Measurements from ENCODE around the gene C1orf174. TPM values are rescaled to one million over a fixed set of nuclear protein-coding genes. Genes with fewer than 3 reads are reported as not detected.

The C1orf174 gene
- total RNA-seq, 1 experiment from 2014 or later, result 22.1 TPM

GRCh38 chr1:3908886-3909517 lies 8.9 kb upstream of the C1orf174 start:
- H3K4me2 ChIP-seq, result no peak overlapping the region
- no peaks in the 10 kb centered on the region for H3K36me3 ChIP-seq (ENCODE audit: low read depth)
- H3K27ac ChIP-seq, result no peak overlapping the region
- H3K79me2 ChIP-seq (ENCODE audit: low read depth), result no peaks in the 10 kb centered on the region
- H3K9me3 ChIP-seq (ENCODE audit: insufficient read depth, low read depth), result no peaks in the 10 kb centered on the region
- no peaks in the 10 kb centered on the region for H3K4me1 ChIP-seq (replicated peaks; ENCODE audit: insufficient read depth)
- H3F3A ChIP-seq (ENCODE audit: insufficient read depth, low read depth), result no peaks in the 10 kb centered on the region
- BruUV-seq (replicated peaks), result no TSS peak
- CTCF ChIA-PET, result no interaction called here
- H3K9me2 ChIP-seq (ENCODE audit: insufficient read depth), result no peaks in the 10 kb centered on the region
- H3K4me3 ChIP-seq, result no peak overlapping the region
- POLR2A ChIA-PET (ENCODE audit: unreplicated experiment), result no interaction called here
- no peak for TF ChIP-seq EZH2 (IDR thresholded peaks at IDR 0.05; ENCODE audit: low read depth)
- no peak for TF ChIP-seq CTCF (conservative IDR thresholded peaks at IDR 0.05)
- H2AFZ ChIP-seq, result no peak overlapping the region
- DNase-seq, result no peak
- H3K27me3 ChIP-seq (ENCODE audit: insufficient read depth, low read depth), result no peaks in the 10 kb centered on the region
- H4K20me1 ChIP-seq (ENCODE audit: insufficient read depth), result peaks cover 7% of the 10 kb centered on the region; the same call in 1 of the 2 replicates
- intact Hi-C loops (cut with micrococcal nuclease; ENCODE audit: unreplicated experiment), result loop anchor here (10.0 kb wide), 1 partner anchor 114 kb away; the partner anchor contains the start of gene LRRC47

- intact Hi-C loops (cut with micrococcal nuclease; ENCODE audit: unreplicated experiment), result loop anchor here (10.0 kb wide), 1 partner anchor 113 kb away; the partner anchor contains the start of gene LRRC47
- Histone ChIP-seq H4K20me1 (ENCODE audit: insufficient read depth) (peaks cover 7% of the 10 kb centered on the region; the same call in 1 of the 2 replicates), H3K79me2 (ENCODE audit: low read depth) (no peaks in the 10 kb centered on the region), H3K4me3 (no peak overlapping the region), H3K4me2 (no peak overlapping the region), H3K9me3 (ENCODE audit: insufficient read depth, low read depth) (no peaks in the 10 kb centered on the region), H3K27ac (no peak overlapping the region), H2AFZ (no peak overlapping the region), H3K4me1 (replicated peaks; ENCODE audit: insufficient read depth) (no peaks in the 10 kb centered on the region), H3K36me3 (ENCODE audit: low read depth) (no peaks in the 10 kb centered on the region), H3K27me3 (ENCODE audit: insufficient read depth, low read depth) (no peaks in the 10 kb centered on the region), H3F3A (ENCODE audit: insufficient read depth, low read depth) (no peaks in the 10 kb centered on the region), H3K9me2 (ENCODE audit: insufficient read depth) (no peaks in the 10 kb centered on the region)
- BruUV-seq (replicated peaks), result no TSS peak
- POLR2A ChIA-PET (ENCODE audit: unreplicated experiment), result no interaction called here
- CTCF ChIA-PET, result no interaction called here
- no peak for DNase-seq
- TF ChIP-seq EZH2 (IDR thresholded peaks at IDR 0.05; ENCODE audit: low read depth) (no peak), CTCF (conservative IDR thresholded peaks at IDR 0.05) (no peak)
Measured at GRCh38 chr1:3907621-3908165, 7.6 kb upstream of the C1orf174 start.

- DNase-seq, result no peak
- peaks cover 7% of the 10 kb centered on the region; the same call in 1 of the 2 replicates for H4K20me1 ChIP-seq (ENCODE audit: insufficient read depth)
- H3K4me2 ChIP-seq, result no peak overlapping the region
- no peak overlapping the region for H2AFZ ChIP-seq
- H3K9me2 ChIP-seq (ENCODE audit: insufficient read depth), result no peaks in the 10 kb centered on the region
- no peaks in the 10 kb centered on the region for H3K9me3 ChIP-seq (ENCODE audit: insufficient read depth, low read depth)
- ChIA-PET CTCF (no interaction called here), POLR2A (ENCODE audit: unreplicated experiment) (no interaction called here)
- H3K4me3 ChIP-seq, result no peak overlapping the region
- H3K79me2 ChIP-seq (ENCODE audit: low read depth), result no peaks in the 10 kb centered on the region
- intact Hi-C loops (cut with micrococcal nuclease; ENCODE audit: unreplicated experiment), result loop anchor here (10.0 kb wide), 1 partner anchor 112 kb away; the partner anchor contains the start of gene LRRC47
- H3K36me3 ChIP-seq (ENCODE audit: low read depth), result no peaks in the 10 kb centered on the region
- BruUV-seq (replicated peaks), result no TSS peak
- H3K27ac ChIP-seq, result no peak overlapping the region
- H3K27me3 ChIP-seq (ENCODE audit: insufficient read depth, low read depth), result no peaks in the 10 kb centered on the region
- TF ChIP-seq EZH2 (IDR thresholded peaks at IDR 0.05; ENCODE audit: low read depth) (no peak), CTCF (conservative IDR thresholded peaks at IDR 0.05) (no peak)
- peaks cover 4% of the 10 kb centered on the region; the same call in 1 of the 2 replicates for H3F3A ChIP-seq (ENCODE audit: insufficient read depth, low read depth)
- H3K4me1 ChIP-seq (replicated peaks; ENCODE audit: insufficient read depth), result no peaks in the 10 kb centered on the region
Measured at GRCh38 chr1:3907031-3907534, 7.0 kb upstream of the C1orf174 start.

Data from PC-9 (cell line).